IMR-90 (cell line): ENCODE data around the gene ERICH6B. TPM values are rescaled to one million over a fixed set of nuclear protein-coding genes. Genes with fewer than 3 reads are reported as not detected.

Experiments
- ATAC-seq: fragments of 200-7000 bp; cut with Tn5 transposase; 2 replicates; pipeline ENCODE4 v1.9.1; 2020; ENCODE audit warnings: low read depth, mild to moderate bottlenecking, moderate library complexity
- BruUV-seq: library from RNA; stranded (reverse); fragments of 400-500 nt; replicated peaks from 2 replicates; lab custom pipeline; 2021; lab: Mats Ljungman, UMichigan
- CTCF ChIA-PET: fragments of 300-600 bp; formaldehyde crosslinking; extraction: SDS; loops from one replicate; lab custom pipeline; 2021; ENCODE audit warnings: antibody characterized with exemption; lab: Yijun Ruan, JAX
- POLR2A ChIA-PET: fragments of 300-600 bp; sonication (Branson Sonifier 250); formaldehyde crosslinking; loops from one replicate; lab custom pipeline; 2022; ENCODE audit warnings: antibody characterized with exemption; ENCODE audit not compliant: unreplicated experiment; lab: Charles Lee
- DNase-seq: peaks from one replicate; pipeline ENCODE4 v3.0.0; 2013
- H2AFZ ChIP-seq: replicated peaks from 2 replicates; pipeline ENCODE3; 2013; ENCODE audit warnings: low read length, mild to moderate bottlenecking; ENCODE audit not compliant: poor library complexity
- H2AK5ac ChIP-seq: 2 replicates; pipeline ENCODE4 v1.6.1; 2013; ENCODE audit warnings: low read depth, low read length, inconsistent platforms
- H2AK9ac ChIP-seq: replicated peaks from 2 replicates; pipeline ENCODE3; 2013; ENCODE audit warnings: mild to moderate bottlenecking, low read depth, low read length, moderate library complexity; ENCODE audit not compliant: poor library complexity
- H2BK120ac ChIP-seq: 2 replicates; pipeline ENCODE4 v1.6.1; 2013; ENCODE audit warnings: low read depth, low read length, inconsistent platforms
- H2BK15ac ChIP-seq: 3 replicates; pipeline ENCODE4 v1.6.1; 2013; ENCODE audit warnings: low read depth, low read length, inconsistent platforms
- H2BK20ac ChIP-seq: 2 replicates; pipeline ENCODE4 v1.6.1; 2013; ENCODE audit warnings: low read depth, mild to moderate bottlenecking, inconsistent platforms, low read length, moderate library complexity
- H2BK5ac ChIP-seq: 2 replicates; pipeline ENCODE4 v1.6.1; 2013; ENCODE audit warnings: mild to moderate bottlenecking, low read depth, low read length, inconsistent platforms; ENCODE audit not compliant: poor library complexity, severe bottlenecking
- H3K14ac ChIP-seq: replicated peaks from 2 replicates; pipeline ENCODE4 v1.6.1; 2013; ENCODE audit warnings: low read depth, low read length, inconsistent platforms
- H3K18ac ChIP-seq: 2 replicates; pipeline ENCODE4 v1.6.1; 2013; ENCODE audit warnings: low read depth, low read length, control low read depth
- H3K23ac ChIP-seq: 2 replicates; pipeline ENCODE4 v1.6.1; 2013; ENCODE audit warnings: low read depth, low read length, inconsistent platforms
- H3K27ac ChIP-seq: 2 replicates; pipeline ENCODE4 v1.5.1; 2013; ENCODE audit warnings: mild to moderate bottlenecking, control low read depth, low read length; ENCODE audit not compliant: insufficient read depth
- H3K27me3 ChIP-seq: 2 replicates; pipeline ENCODE4 v1.6.1; 2013; ENCODE audit warnings: low read length; ENCODE audit not compliant: control insufficient read depth, insufficient read depth
- H3K36me3 ChIP-seq: 2 replicates; pipeline ENCODE4 v1.6.1; 2013; ENCODE audit warnings: low read length, mixed read lengths; ENCODE audit not compliant: control insufficient read depth, insufficient read depth
- H3K4ac ChIP-seq: 2 replicates; pipeline ENCODE4 v1.6.1; 2013; ENCODE audit warnings: low read depth, low read length, inconsistent platforms
- H3K4me1 ChIP-seq: 2 replicates; pipeline ENCODE4 v1.6.1; 2013; ENCODE audit warnings: low read length, mixed read lengths; ENCODE audit not compliant: control insufficient read depth, insufficient read depth
- H3K4me2 ChIP-seq: 2 replicates; pipeline ENCODE4 v1.6.1; 2013; ENCODE audit warnings: low read depth, mild to moderate bottlenecking, control low read depth, low read length, moderate library complexity
- H3K4me3 ChIP-seq: 2 replicates; pipeline ENCODE4 v1.5.1; 2013; ENCODE audit warnings: low read depth, mild to moderate bottlenecking, control low read depth, low read length, moderate library complexity; ENCODE audit not compliant: insufficient read depth
- H3K56ac ChIP-seq: 2 replicates; pipeline ENCODE4 v1.6.1; 2013; ENCODE audit warnings: low read length, inconsistent platforms; ENCODE audit not compliant: insufficient read depth; ENCODE audit errors: extremely low read depth
- H3K79me1 ChIP-seq, 2 experiments: 2 replicates each; pipeline ENCODE4 v1.6.1; 2013; ENCODE audit warnings: low read length in 2 of 2, inconsistent platforms in 1 of 2, low read depth in 1 of 2
- H3K9ac ChIP-seq: 2 replicates; pipeline ENCODE4 v1.6.1; 2013; ENCODE audit warnings: low read depth, low read length, control low read depth
- H3K9me1 ChIP-seq: 2 replicates; pipeline ENCODE4 v1.6.1; 2013; ENCODE audit warnings: low read length, inconsistent platforms; ENCODE audit not compliant: insufficient read depth
- H3K9me3 ChIP-seq: 2 replicates; pipeline ENCODE4 v1.6.1; 2013; ENCODE audit warnings: low read length; ENCODE audit not compliant: control insufficient read depth, insufficient read depth
- H4K20me1 ChIP-seq: 2 replicates; pipeline ENCODE4 v1.6.1; 2013; ENCODE audit warnings: low read length, inconsistent platforms; ENCODE audit not compliant: insufficient read depth
- H4K5ac ChIP-seq: 2 replicates; pipeline ENCODE4 v1.6.1; 2013; ENCODE audit warnings: mild to moderate bottlenecking, low read depth, low read length, control low read depth
- H4K8ac ChIP-seq, 2 experiments: 2 replicates each; pipeline ENCODE4 v1.6.1; 2013; ENCODE audit warnings: low read depth in 2 of 2, low read length in 2 of 2, control low read depth in 1 of 2, inconsistent platforms in 1 of 2
- H4K91ac ChIP-seq: 2 replicates; pipeline ENCODE4 v1.6.1; 2013; ENCODE audit warnings: low read depth, low read length, inconsistent platforms; ENCODE audit not compliant: insufficient read depth
- CHD1 ChIP-seq: IDR thresholded peaks from 2 replicates; pipeline ENCODE4 v1.6.1; 2012; ENCODE audit warnings: low read depth, low read length, improper control_type of control experiment
- CTCF ChIP-seq: conservative IDR thresholded peaks from 2 replicates; pipeline ENCODE4 v1.5.1; 2012; ENCODE audit warnings: mild to moderate bottlenecking, low read depth, low read length, improper control_type of control experiment
- MAZ ChIP-seq: IDR thresholded peaks from 2 replicates; pipeline ENCODE4 v1.6.1; 2012; ENCODE audit warnings: low read depth, mild to moderate bottlenecking, low read length, improper control_type of control experiment, moderate library complexity, borderline replicate concordance
- MXI1 ChIP-seq: IDR thresholded peaks from 2 replicates; pipeline ENCODE4 v1.6.1; 2012; ENCODE audit warnings: low read depth, mild to moderate bottlenecking, low read length, moderate library complexity, borderline replicate concordance
- RCOR1 ChIP-seq: IDR thresholded peaks from 2 replicates; pipeline ENCODE4 v1.6.1; 2012; ENCODE audit warnings: mild to moderate bottlenecking, low read length, improper control_type of control experiment; ENCODE audit not compliant: insufficient replicate concordance
- WGBS, 2 experiments: methylation state at CpG; one replicate each; pipeline versions ENCODE4 v1.1.5 to v1.1.7; 2013; ENCODE audit warnings: missing lambda C conversion rate in 2 of 2; ENCODE audit not compliant: insufficient read length in 1 of 2; ENCODE audit errors: extremely low coverage in 2 of 2; 5-methylcytosine and 5-hydroxymethylcytosine counted together
- dilution Hi-C: fragments of 300-500 bp; cut with HindIII; formaldehyde crosslinking; loops from one replicate; pipeline ENCODE4 v1.14.3; 2018; ENCODE audit warnings: low sequenced_read_pairs; ENCODE audit not compliant: unreplicated experiment
- in situ Hi-C: fragments of 300-500 bp; cut with MboI; formaldehyde crosslinking; loops from 3 replicates; pipeline ENCODE4 v1.14.3; 2019; ENCODE audit warnings: low sequenced_read_pairs, inconsistent platforms, mixed read lengths
- intact Hi-C: fragments of 100-400 bp; cut with micrococcal nuclease; formaldehyde crosslinking; loops from 2 replicates; pipeline ENCODE4 v1.10.0; 2022
- polyA plus RNA-seq, 3 experiments: library from polyadenylated mRNA; depleted of rRNA; stranded (reverse); fragments of >200 nt; gene quantifications; 2 replicates each; pipeline ENCODE4 v1.2.3, GENCODE V29; 2012; ENCODE audit warnings: low replicate concordance in 1 of 3
- total RNA-seq: library from RNA; depleted of rRNA; stranded (reverse); fragments of >200 nt; gene quantifications from 2 replicates; pipeline ENCODE4 v1.2.3, GENCODE V29; 2012

The ERICH6B gene
- total and polyA plus RNA-seq, 2 of the 4 experiments (the other 2 are of a cell fraction), result not detected

- ATAC-seq, result no peak
- no peak overlapping the region for H3K23ac ChIP-seq
These were observed 60.9 kb downstream of the ERICH6B start for GRCh38 chr13:45554604-45555109.

More at GRCh38 chr13:45554604-45555109, 60.9 kb downstream of the ERICH6B start:
- ChIA-PET CTCF (no interaction called here), POLR2A (no interaction called here)
- Histone ChIP-seq H3K4me3 (no peak overlapping the region), H3K27ac (no peak overlapping the region), H3K4me1 (no peaks in the 10 kb centered on the region), H3K18ac (no peak overlapping the region), H2AK9ac (no peak overlapping the region), H3K9me3 (no peaks in the 10 kb centered on the region), H2BK20ac (no peak overlapping the region), H3K36me3 (no peaks in the 10 kb centered on the region), H3K79me1 (no peaks in the 10 kb centered on the region), H2BK120ac (no peak overlapping the region), H4K91ac (no peak overlapping the region), H4K8ac (no peak overlapping the region), H3K9ac (no peak overlapping the region), H3K4me2 (no peak overlapping the region), H2BK15ac (no peak overlapping the region), H3K4ac (no peak overlapping the region), H2AK5ac (no peak overlapping the region), H3K27me3 (peaks cover 14% of the 10 kb centered on the region), H3K9me1 (no peaks in the 10 kb centered on the region), H4K5ac (no peak overlapping the region), H2AFZ (no peak overlapping the region), H3K14ac (no peak overlapping the region), H3K56ac (no peak overlapping the region), H4K20me1 (no peaks in the 10 kb centered on the region), H2BK5ac (no peak overlapping the region)
- no peak for TF ChIP-seq MAZ
- TF ChIP-seq MXI1, result no peak
- TF ChIP-seq RCOR1, result no peak
- TF ChIP-seq CTCF, result no peak
- TF ChIP-seq CHD1, result no peak
- in situ Hi-C loops, result no loop called here
- BruUV-seq, result no TSS peak
- DNase-seq, result no peak
- dilution Hi-C loops, result no loop called here
- intact Hi-C loops, result no loop called here
- WGBS, 2 experiments, result 52% methylated on average over 4 of the region's 4 CpGs; no CpG with 5 or more reads in 1 of the 2 experiments
